ENCODE data around the gene PTDSS2.

PTDSS2 gene

GRCh38 chr11:530960-531831 lies 81.1 kb downstream of the PTDSS2 start:
- DNase-seq (ENCODE audit: low spot score) = no peak

GRCh38 chr11:531919-532526 lies 81.9 kb downstream of the PTDSS2 start:
- no peak for DNase-seq (ENCODE audit: low spot score)

GRCh38 chr11:532527-532985 lies 82.5 kb downstream of the PTDSS2 start:
- no peak for DNase-seq (ENCODE audit: low spot score)

GRCh38 chr11:532986-533585 lies 83.0 kb downstream of the PTDSS2 start:
- no peak for DNase-seq (ENCODE audit: low spot score)

- no peak for DNase-seq (ENCODE audit: low spot score)
These were observed 83.7 kb downstream of the PTDSS2 start for GRCh38 chr11:533586-534395.

GRCh38 chr11:534396-535209 lies 84.5 kb downstream of the PTDSS2 start:
- DNase-seq (ENCODE audit: low spot score) = peak; percentile 4

- peak; percentile 6 for DNase-seq (ENCODE audit: low spot score)
These were observed 85.1 kb downstream of the PTDSS2 start for GRCh38 chr11:535210-535518.

GRCh38 chr11:535519-536454 lies 85.7 kb downstream of the PTDSS2 start, which contains the start of gene HRAS:
TSS of gene HRAS (minus strand) at chr11:535576.
- peak; percentile 94 for DNase-seq (ENCODE audit: low spot score)

GRCh38 chr11:536841-537621 lies 87.0 kb downstream of the PTDSS2 start, which contains the start of gene LRRC56:
TSS of gene LRRC56 (plus strand) at chr11:537527. CDS start at chr11:540685, 3,158 bp downstream.
- peak; percentile 89 for DNase-seq (ENCODE audit: low spot score)

- peak; percentile 2 for DNase-seq (ENCODE audit: low spot score)
These were observed 87.7 kb downstream of the PTDSS2 start for GRCh38 chr11:537622-538430.

GRCh38 chr11:538431-539051 lies 88.5 kb downstream of the PTDSS2 start:
- DNase-seq (ENCODE audit: low spot score) = no peak

- no peak for DNase-seq (ENCODE audit: low spot score)
These were observed 89.9 kb downstream of the PTDSS2 start for GRCh38 chr11:539971-540481.

Data from CD4-positive, alpha-beta T cell treated with Interleukin-6 at 100 ng/mL for 8 hours (primary cell).